ENCODE results near the gene MSANTD1.
A peak's percentile ranks its signal among the peaks of the same experiment; 100 is the strongest.

MSANTD1 gene

DNA sequence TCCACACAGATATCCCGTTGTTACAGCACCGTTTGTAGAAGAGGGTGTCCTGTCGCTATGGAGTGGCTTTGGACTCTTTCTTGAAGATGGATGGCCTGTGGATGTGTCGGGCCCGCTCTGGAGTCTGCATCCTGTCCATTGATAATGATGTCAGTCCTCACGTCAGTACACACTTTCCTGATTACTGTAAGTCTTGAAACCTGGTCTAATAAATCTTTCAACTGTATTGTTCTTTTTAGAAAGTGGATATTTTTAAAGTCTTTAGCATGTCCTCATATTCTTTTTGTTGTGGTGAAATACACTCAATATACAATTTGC, 14.9 kb downstream of the MSANTD1 start:
- no peak for DNase-seq (ENCODE audit: low spot score)

DNA sequence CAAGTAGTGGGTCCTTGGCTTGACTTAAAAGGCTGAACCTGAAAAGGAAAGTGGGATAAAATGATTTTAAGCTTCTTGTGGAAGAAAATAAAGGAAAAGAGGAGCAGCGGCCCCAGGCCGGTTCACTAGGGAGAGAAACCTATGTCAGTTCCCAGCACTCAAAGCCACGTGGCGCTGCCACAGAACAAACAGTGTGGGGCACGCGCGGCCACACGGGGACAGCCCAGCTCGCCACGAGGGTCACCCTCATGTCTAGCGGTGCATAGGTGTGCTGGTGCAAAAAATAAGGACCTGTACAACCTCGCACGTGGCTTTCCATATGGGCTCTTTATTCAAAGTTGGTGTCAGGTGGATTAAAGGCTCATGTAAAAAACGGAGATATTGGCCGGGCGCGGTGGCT, 17.1 kb downstream of the MSANTD1 start:
- DNase-seq (ENCODE audit: low spot score) = no peak

DNA sequence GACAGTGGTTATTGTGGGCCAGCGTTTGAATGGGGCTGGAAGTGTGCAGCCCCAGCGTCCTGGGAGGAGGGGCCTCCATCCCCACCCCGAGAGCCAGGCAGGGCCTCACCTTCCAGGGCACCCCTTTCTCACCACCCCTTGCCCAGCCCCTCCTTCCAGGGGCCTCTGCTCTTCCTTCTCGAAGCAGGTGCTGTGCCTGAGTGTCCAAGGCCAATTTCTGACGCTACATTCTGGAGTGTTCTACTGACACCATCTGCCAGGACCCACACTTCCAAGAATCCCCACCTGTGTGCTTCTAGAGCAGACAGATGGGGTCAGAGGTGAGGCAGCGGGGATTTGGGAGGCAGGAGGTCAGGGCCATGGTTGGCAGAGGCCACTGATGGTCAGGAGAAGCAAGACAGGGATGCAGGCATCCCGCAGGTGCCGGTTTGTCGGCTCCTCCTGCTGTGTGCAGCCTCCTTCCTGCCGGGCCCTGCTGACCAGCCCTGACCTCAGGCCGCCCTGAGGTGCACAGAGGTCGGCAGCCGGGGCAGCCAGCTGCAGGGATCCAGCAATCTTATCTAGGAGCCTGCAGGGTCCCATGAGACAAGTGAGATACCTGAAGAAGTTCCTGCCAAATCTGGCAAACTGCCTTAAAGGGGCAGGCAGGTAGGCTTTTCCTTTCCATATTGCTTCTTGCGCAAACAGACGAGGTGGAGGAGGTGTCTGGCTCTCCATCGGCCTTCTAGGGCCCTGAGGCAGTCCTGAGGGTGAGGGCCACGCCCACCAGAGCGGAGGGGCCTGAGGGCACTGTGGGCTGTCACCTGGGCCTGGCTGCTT, 18.8 kb downstream of the MSANTD1 start:
- no peak for DNase-seq (ENCODE audit: low spot score)

DNA sequence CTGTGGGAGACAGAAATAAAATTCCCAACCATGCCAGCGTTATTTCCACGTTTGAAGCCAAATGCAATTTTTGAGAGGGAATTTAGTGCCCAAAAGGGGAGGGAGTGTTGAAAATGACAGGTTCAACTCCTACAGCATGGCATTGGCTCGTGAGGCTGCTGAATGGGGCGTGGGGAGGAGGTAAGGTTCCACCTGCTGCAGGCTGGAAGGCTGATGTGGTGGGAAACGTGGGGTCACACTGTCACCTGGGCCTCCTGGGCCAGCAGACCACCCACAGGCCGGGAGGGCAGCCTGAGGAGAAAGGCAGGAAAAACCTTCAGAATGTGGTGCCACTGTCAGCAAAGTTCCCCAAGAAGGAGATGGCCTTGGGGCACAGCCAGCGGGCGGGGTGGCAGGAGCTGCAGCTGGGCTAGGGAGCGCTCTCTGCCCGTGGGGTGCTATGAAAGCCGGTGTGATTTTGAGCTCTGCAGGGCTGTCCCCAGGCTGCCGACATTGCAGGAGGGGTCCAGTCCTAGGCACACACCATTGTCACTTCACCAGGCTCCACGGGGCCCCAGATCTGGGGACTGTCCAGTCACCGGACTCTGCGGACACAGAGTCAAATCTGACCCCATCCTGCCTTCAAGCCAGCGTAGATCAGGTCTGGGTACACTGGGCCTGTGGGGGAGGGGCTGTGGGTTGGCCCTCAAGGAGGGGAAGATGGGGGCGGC, 19.6 kb downstream of the MSANTD1 start:
- DNase-seq (ENCODE audit: low spot score) = no peak

DNA sequence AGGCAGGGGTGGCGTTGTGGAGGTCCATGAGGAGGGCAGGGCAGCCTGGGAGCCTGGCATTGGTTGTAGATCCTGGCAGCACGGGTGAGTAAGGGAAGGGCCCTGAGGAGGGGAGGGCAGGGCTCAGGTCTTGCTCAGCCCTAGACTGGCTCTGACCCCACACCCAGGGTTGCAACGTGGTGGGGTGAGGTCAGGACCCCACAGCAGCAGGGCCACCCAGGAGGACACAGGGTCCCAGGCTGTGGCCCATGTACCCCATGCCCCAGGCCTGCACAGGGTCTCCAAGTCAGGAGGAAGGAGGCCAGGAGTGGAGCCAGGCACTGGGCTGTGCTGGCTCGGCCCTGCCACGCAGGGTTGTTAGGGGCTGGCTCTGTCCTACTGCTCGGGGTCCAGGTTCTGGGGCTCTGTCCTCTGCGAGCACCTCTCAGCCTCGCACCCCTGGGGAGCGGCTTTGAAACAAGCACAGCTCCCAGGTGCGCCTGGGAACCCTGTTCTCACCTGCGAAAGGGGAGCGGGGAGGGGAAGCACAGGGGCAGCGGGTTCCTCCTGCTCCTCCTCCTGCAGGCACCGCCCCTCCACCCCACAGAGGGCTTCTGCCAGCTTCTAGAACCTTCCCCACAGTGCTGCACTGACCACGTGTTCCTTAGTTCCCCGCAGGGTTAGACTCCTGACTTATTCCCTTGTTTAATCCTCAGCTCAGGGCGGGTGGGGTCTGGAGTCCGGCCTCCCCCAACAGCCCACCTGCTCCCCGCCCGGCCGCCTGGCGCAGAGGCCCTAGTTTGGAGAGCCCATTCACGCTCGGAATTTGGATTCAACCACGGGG, 20.4 kb downstream of the MSANTD1 start:
- DNase-seq (ENCODE audit: low spot score) = no peak

DNA sequence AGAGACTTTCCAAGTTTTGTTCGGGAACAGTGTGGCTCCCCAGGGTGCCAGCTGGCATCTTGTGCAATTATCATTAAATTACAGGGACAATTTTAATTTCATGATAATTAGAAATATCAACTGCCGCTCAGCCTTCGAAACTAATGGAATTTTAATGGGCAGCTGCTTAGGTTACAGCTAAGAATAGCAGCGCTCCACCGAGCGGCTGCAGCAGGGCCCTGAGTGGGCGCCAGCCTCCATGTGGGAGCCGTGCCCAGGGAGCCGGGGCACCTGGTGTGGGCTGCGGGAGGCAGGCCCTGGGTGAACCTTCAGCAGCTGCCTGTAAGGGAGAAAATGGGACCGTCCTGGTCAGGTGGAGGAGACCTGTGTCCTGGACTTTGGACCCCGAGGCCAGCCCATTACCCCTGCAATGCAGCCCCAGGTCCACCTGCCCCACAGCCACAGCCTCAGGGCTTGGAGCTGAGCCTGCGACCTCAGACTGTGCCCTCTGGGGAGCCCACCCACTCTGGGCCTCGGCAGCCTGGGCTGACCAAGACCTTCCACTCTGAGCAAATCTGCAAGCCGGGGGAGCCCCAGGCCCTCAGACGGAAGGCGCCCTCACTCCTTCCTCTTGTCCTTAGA, 21.1 kb downstream of the MSANTD1 start:
- no peak for DNase-seq (ENCODE audit: low spot score)

DNA sequence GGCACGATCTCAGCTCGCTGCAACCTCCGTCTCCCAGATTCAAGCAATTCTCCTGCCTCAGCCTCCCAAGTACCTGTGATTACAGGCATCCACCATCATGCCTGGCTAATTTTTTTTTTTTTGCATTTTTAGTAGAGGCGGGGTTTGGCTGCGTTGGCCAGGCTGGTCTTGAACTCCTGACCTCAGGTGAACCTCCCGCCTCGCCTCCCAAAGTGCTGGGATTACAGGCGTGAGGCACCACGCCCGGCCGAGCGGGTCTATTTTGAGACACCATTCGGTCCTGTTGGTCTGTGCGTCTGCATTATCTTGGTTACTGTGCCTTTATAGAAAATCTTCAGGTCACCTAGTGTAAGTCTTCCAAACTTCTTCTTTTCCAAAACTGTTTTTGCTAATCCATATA, 22.2 kb downstream of the MSANTD1 start:
- no peak for DNase-seq (ENCODE audit: low spot score)

DNA sequence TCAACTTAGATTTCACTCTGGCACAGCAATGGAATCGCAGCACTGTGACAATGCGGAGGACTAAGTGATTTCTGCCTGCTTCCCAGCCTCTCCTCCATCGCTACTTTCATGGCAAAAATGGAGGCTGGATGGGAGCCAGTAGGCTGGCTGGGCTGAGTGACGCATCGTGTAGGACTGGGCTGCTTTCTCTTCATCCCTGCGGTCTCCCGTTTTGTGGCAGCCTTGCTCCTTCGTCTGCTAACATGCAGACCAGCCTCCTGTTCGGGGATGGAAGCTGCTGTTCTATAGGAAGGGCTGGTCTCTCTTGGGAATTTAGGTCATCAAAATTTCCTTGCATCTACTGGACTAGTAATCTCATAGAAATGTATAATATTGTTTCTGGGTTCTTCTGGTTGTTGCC, 28.0 kb downstream of the MSANTD1 start:
- DNase-seq (ENCODE audit: low spot score) = peak; percentile 60

DNA sequence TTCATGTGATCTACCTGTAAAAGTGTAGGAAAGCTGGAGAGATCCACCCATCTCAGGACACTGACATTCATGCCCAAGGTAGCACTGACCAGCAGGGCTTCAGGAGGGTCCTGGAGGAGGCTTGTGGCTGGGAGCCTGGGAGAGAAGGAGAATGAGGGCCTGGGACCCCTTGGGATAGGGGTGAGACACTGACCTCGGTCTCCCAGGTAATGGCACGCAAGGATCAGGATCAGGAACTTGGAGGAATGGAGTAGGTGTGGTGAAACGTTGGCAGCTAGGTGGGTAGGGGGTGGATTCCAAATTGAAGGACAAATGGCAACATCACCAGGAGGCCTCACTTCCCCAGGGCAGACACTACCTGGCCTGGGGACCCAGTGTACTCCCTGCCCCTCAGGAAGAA, 31.5 kb downstream of the MSANTD1 start:
- DNase-seq (ENCODE audit: low spot score) = no peak

DNA sequence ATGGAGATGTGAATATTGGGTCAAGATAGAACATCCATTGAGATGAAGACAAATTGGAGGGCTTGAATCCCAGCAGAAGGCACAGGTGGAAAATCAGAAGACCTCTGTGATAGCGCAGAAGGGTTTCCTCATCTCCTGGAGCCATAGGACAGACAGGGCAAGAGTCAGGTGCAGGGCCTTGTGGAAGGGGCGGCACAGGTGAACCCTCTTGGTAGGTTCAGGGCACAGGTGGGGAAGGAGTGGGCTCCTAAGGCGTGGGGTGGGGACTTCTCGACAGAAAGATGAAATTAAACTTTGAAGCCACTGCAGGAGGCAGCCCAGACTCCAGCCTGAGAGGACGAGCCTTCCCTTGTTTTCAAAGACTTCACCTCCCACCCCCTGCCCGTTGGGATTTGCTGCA, 34.5 kb downstream of the MSANTD1 start:
- DNase-seq (ENCODE audit: low spot score) = no peak

DNA sequence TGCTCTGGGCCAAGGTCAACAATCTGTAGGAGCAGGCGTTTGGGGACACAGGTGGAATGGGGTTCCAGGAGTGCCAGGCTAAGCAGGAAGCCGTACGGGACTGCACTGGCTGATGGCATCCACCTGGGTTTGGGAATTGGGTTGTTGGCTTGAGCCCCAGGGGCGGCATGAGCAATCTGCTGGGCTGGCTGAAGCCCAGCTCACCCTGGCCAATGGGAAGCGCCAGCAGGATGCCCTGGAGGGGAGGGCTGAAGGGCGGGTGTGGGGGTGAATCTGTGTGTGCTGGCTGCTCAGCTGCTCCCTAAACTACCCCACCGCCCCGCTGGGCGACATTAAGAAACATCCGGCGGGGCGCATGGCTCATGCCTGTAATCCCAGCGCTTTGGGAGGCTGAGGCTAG, 35.0 kb downstream of the MSANTD1 start:
- DNase-seq (ENCODE audit: low spot score) = no peak

DNA sequence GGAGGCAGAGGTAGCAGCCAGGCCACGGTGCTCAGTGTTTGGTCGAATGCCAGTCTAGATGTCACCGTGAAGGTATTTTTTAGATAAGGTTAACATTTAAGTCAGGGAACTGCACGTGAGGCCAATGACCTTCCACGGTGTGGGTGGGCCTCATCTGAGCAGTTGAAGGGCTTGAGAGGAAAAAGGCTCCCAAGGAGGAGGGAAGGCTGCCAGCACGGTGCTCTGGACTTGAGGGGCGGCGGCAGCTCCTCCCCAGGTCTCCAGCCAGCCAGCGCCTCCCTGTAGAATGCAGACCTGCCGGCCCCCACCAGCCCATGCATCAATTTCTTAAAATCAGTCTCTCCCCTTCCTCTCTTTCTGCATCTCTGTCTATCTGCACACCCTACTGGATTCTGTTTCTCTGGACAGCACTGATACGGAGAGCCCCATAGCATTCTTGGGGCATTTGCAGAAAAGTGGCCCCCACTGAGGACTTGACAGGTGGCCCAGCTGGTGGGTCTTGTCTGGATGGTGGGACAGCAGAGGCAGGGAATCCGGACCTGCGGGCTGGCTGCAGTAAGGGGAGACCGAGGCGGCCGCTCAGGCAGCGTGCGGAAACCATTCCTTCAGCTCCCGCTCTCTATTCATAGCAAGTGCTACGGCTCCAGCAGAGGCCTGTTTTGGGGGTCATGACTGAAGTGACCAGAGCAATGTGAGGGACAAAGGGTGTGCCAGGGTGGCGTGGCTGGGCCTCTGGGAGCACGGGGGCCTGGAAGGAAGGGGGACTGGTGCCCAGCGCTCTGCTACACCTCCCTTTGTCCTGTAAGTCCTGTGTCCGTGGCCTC, 36.0 kb downstream of the MSANTD1 start:
- DNase-seq (ENCODE audit: low spot score) = no peak

DNA sequence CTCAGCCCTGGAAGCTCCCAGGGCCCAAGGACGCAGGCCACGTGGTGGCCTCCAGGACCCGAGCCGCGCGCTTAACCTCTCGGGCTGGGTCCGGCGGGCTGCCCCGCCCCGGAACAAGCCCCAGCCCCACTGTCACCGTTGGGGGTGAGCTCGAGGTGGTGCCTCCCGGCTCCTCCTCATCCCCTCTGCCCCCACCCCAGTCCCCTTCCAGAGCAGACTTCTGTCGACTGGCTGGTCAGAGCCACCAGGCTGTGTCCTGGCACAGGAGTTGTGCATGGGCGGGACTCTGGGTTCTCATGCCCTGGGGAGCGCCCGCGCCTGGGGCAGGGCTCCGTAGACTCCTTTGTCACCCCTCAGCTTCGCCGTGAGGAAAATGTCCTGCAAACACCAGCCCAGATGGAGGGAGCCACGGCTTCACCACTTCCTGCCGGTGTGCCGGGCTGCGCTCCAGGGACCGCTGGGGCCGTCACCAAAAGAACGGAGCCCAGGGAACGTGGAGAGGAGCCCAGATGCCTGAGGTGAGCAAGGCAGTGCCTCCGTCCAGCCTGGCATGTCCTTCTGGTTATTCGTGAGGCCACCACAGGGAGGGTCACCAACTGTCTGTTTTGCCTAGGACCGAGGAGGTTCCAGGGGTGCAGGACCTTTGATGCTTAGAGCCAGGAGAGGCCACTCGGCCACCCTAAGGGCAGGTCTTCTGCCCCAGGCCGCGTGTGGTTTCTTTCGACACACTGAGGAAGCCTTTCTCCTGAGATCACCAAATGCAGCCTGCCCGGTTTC, 36.8 kb downstream of the MSANTD1 start:
- DNase-seq (ENCODE audit: low spot score) = peak; percentile 67

DNA sequence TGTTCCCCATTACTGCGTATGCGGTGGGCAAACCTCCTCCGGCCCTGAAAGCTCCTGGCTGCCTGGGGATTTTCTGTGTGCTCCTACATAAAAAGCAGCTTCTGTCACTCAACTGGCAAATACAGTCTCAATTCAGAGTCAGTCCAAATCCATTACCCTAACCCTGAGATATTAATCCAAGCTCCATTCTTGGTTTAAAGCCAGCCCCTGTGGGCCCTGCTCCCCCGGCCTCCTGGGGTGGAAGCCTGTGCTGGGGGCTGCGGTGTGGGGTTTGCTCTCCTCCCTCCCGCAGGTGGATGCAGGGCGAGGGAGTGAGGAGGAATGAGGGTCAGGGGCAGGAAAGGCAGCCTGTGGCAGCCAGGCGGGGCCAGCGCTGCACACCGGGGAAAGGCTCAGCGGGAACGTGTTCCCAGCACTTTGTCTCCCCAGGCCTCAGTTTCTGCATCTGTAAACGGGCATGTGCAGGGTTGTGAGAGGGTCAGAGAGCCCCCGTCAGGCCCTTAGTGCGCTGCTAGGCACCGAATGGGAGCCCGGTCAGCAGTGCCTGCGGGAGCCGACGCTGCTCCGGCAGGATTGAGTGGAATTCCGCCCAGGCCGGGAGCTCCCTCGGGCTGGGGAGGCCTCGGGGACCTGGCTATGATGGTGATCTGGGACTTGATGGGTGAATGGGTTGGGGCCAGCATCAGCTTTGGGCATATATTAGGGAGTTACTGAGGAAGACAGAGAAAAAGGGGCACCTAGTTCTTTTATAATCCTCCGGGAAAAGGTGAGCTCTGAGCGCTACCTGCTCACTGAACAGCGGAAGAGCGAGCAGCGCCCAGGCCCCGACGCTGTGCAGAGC, 37.6 kb downstream of the MSANTD1 start:
- DNase-seq (ENCODE audit: low spot score) = no peak

DNA sequence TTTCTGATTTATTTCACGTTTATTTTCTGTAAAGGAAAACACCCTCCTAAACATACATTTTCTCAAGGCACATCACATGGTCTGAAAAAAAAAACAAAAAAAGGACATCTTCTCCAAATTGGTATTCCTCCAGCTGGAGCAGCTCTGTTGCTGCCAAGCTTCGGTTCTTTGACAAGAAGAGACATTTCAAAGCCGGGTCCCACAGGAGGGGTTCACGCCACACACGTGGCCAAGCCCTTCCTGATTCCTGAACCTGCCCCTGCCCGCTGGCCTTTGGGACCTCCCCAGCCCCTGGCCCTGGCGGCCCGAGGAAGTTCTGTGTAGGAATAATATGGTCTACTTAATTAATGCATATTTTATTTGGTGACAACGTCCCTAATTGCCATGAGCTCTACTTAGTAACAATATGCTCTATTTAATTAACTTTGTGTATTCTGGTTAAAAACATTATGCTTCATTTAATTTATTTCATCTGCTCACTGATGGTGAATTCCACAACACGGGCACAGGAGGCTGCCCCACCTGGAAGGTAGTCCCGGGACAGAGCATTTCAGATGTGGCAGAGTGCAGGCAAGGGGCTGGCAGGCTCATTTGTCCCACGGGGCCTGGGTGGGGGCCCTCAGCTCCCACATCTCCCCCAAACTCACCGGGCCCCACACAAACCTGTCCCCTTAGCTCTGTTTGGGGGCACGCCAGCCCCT, 38.5 kb downstream of the MSANTD1 start:
- no peak for DNase-seq (ENCODE audit: low spot score)

DNA sequence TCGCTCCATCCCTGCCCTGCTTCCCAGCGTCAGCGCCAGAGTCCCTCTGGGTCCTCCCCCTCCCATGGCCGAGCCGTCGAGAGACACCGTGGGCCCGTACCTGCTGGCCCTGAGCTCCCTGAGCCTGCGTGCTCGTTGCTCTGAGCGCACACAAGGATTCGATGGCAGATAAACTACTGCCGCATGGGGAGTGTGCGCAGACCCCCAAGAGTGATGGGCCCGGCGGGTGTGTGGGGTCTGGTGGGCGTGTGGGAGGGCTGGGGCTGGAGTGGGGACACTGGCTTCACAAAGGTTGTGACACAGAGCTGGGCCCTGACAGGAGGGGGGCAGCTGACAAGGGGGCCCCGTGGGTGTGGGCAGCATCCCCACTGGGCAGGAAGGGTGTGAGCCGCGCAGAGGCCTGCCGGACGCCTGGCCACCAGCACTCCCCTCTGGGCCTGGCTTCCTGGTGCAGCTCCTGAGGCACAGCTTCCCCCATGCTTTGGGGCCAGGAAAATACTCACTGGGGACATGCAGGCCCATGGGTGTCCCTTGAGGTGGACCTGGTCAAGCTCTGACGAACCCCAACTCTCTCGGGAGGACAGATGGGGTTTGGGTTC, 39.1 kb downstream of the MSANTD1 start:
- no peak for DNase-seq (ENCODE audit: low spot score)

DNA sequence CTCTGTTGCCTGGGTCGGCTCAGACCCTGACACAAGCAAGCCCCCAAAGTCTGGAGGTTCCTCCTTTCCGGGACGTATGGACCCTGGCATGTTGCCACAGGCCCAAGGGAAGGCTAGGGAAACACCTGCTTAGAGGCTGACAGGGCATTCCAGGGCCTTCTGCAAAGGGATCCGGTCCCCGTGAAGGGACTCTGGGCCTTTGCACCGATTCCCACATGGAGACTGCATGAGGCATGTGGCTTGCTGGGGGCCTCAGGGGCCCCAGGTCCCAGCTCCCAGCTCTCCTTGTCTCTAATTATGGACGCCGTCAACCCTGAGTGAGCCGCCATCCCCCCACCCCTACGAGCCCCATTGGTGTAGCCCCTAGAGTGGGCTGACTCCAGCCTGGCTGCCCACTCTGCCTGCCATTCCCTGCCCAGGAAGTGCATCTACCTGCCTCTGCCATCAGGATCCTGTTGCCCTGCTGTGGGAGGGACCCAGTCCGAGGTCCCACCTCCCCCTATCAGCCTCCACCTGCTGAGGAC, 39.7 kb downstream of the MSANTD1 start:
- DNase-seq (ENCODE audit: low spot score) = no peak

DNA sequence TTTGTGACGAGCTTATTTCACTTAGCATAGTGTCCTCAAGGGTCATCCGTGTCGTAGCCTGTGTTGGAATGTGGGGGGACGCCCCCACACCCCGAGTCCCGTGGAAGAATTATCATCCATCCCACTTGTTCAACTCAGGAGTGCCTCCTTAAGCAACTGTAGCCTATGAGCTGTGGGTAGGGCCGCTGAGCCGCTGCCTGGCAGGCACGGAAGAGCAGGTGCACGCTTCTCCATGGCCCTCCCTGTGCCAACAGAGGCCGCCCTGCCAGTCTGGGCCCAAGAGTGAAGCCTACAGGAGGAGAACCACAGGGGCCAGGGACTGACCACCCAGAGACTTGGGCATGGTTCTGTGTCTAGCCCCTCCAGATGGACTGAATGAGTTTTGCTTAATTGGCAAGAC, 41.5 kb downstream of the MSANTD1 start:
- DNase-seq (ENCODE audit: low spot score) = no peak

DNA sequence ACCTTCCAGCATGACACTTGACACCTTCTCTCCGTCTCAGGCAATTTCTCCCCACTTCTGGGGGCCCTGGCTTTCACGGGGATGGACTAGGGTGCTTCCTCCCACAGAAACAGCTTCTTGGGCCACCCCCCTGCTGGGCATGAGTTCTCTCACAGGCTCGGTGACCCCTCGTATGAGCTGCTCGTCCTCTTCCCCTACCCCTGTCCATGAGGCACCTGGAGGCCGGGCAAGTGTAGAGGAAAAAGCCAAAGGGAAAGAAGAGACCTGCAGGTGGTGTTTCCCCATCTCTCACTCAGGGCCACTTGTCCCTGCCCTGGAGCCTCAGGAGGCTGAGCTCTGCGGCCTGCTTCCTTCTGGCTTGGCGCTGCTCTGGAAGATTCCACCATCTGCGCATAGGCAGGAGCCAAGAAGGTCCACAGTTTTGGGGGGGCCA, 41.9 kb downstream of the MSANTD1 start:
- DNase-seq (ENCODE audit: low spot score) = no peak

Data from Ammon's horn (tissue), 1 donor.